ENCODE measurements around the gene SPCS2. TPM values are rescaled to one million over a fixed set of nuclear protein-coding genes. Genes with fewer than 3 reads are reported as not detected.
"Not testable (repeated sequence)": the region's sequence is repeated elsewhere in the genome, so short reads cannot be mapped to it uniquely, and the experiment has no call there.

The SPCS2 gene
- total RNA-seq, 1 donor from 2014 or later = 120 TPM

- not testable (repeated sequence) for H3K27ac Mint-ChIP-seq (ENCODE audit: unreplicated experiment); H3K27ac ChIP-seq (ENCODE audit: low read depth, low read length); H3K36me3 ChIP-seq (ENCODE audit: insufficient read depth, low read length); H3K4me3 Mint-ChIP-seq (ENCODE audit: unreplicated experiment); H3K4me1 ChIP-seq (ENCODE audit: insufficient read depth, low read length); H3K4me1 Mint-ChIP-seq (ENCODE audit: low read depth, unreplicated experiment); H3K4me3 ChIP-seq (ENCODE audit: insufficient read depth, low read depth, low read length); DNase-seq (ENCODE audit: low read depth); H3K9ac ChIP-seq (ENCODE audit: low read length); H3K4me2 ChIP-seq (ENCODE audit: low read length); H4K20me1 ChIP-seq (ENCODE audit: insufficient read depth, low read length); H3K27me3 ChIP-seq (ENCODE audit: insufficient read depth, low read length); FAIRE-seq; H2AFZ ChIP-seq (ENCODE audit: low read depth, low read length); H3K27me3 Mint-ChIP-seq (ENCODE audit: low read depth, unreplicated experiment); H3K79me2 ChIP-seq (ENCODE audit: insufficient read depth, low read length); H3K9me3 ChIP-seq (ENCODE audit: insufficient read depth, low read depth, low read length)
- peaks cover 16% of the 10 kb centered on the region for H3K36me3 Mint-ChIP-seq (ENCODE audit: low read depth, unreplicated experiment)
- peaks cover 22% of the 10 kb centered on the region for H3K9me3 Mint-ChIP-seq (ENCODE audit: unreplicated experiment)
Observed at GRCh38 chr11:75020328-75020727, 71.3 kb downstream of the SPCS2 start.

DNA sequence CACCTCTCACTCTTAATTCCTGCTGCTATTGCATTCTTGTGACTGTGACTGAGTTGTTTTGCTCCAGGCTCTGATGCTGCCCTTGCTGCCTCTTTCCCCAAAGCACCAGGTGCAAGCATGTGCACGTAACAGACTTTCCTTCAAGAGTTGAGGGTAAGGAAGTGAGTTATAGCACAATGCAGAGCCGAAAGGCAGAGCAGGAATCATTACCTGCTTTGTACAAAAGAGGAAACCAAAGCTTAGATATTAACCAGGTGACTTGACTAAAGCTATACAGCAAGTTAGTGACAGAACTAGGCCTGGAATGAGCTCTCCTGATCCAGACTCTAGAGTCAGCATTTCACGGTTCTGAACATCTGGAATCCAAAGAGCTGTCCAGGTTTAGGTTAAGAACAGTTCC is 73.2 kb downstream of the SPCS2 start:
- Histone ChIP-seq H3K9ac (ENCODE audit: low read length) (no peak overlapping the region), H3K4me1 (ENCODE audit: insufficient read depth, low read length) (no peaks in the 10 kb centered on the region), H3K27me3 (ENCODE audit: insufficient read depth, low read length) (no peaks in the 10 kb centered on the region), H3K27ac (ENCODE audit: low read depth, low read length) (no peak overlapping the region), H3K4me3 (ENCODE audit: insufficient read depth, low read depth, low read length) (no peak overlapping the region), H2AFZ (ENCODE audit: low read depth, low read length) (no peak overlapping the region), H3K79me2 (ENCODE audit: insufficient read depth, low read length) (no peaks in the 10 kb centered on the region), H3K4me2 (ENCODE audit: low read length) (no peak overlapping the region), H3K9me3 (ENCODE audit: insufficient read depth, low read depth, low read length) (no peaks in the 10 kb centered on the region), H4K20me1 (ENCODE audit: insufficient read depth, low read length) (no peaks in the 10 kb centered on the region), H3K36me3 (ENCODE audit: insufficient read depth, low read length) (no peaks in the 10 kb centered on the region)
- TF ChIP-seq CTCF (IDR thresholded peaks at IDR 0.05; ENCODE audit: insufficient read depth, low read depth, low read length) = no peak
- no peak for TF ChIP-seq EZH2 (IDR thresholded peaks at IDR 0.05; ENCODE audit: insufficient read depth, low read length)
- Mint-ChIP-seq H3K27me3 (ENCODE audit: low read depth, unreplicated experiment) (peaks cover 4% of the 10 kb centered on the region), H3K9me3 (ENCODE audit: unreplicated experiment) (peaks cover 19% of the 10 kb centered on the region), H3K4me3 (ENCODE audit: unreplicated experiment) (no peak overlapping the region), H3K27ac (ENCODE audit: unreplicated experiment) (no peak overlapping the region), H3K36me3 (ENCODE audit: low read depth, unreplicated experiment) (peaks cover 8% of the 10 kb centered on the region), H3K4me1 (ENCODE audit: low read depth, unreplicated experiment) (peaks cover 5% of the 10 kb centered on the region)
- FAIRE-seq (no peak), DNase-seq (ENCODE audit: low read depth) (no peak)

- Histone ChIP-seq H4K20me1 (ENCODE audit: insufficient read depth, low read length) (no peaks in the 10 kb centered on the region), H3K27ac (ENCODE audit: low read depth, low read length) (no peak overlapping the region), H3K4me2 (ENCODE audit: low read length) (no peak overlapping the region), H2AFZ (ENCODE audit: low read depth, low read length) (no peak overlapping the region), H3K36me3 (ENCODE audit: insufficient read depth, low read length) (no peaks in the 10 kb centered on the region), H3K9me3 (ENCODE audit: insufficient read depth, low read depth, low read length) (no peaks in the 10 kb centered on the region), H3K4me3 (ENCODE audit: insufficient read depth, low read depth, low read length) (no peak overlapping the region), H3K9ac (ENCODE audit: low read length) (no peak overlapping the region), H3K4me1 (ENCODE audit: insufficient read depth, low read length) (no peaks in the 10 kb centered on the region), H3K27me3 (ENCODE audit: insufficient read depth, low read length) (no peaks in the 10 kb centered on the region), H3K79me2 (ENCODE audit: insufficient read depth, low read length) (no peaks in the 10 kb centered on the region)
- Mint-ChIP-seq H3K4me3 (ENCODE audit: unreplicated experiment) (no peak overlapping the region), H3K4me1 (ENCODE audit: low read depth, unreplicated experiment) (peaks cover 5% of the 10 kb centered on the region), H3K9me3 (ENCODE audit: unreplicated experiment) (peaks cover 16% of the 10 kb centered on the region), H3K27me3 (ENCODE audit: low read depth, unreplicated experiment) (peaks cover 9% of the 10 kb centered on the region), H3K27ac (ENCODE audit: unreplicated experiment) (no peak overlapping the region), H3K36me3 (ENCODE audit: low read depth, unreplicated experiment) (peaks cover 8% of the 10 kb centered on the region)
- no peak for FAIRE-seq
- DNase-seq (ENCODE audit: low read depth) = peak; percentile 47
- TF ChIP-seq CTCF (IDR thresholded peaks at IDR 0.05; ENCODE audit: insufficient read depth, low read depth, low read length) (peak; percentile 98), EZH2 (IDR thresholded peaks at IDR 0.05; ENCODE audit: insufficient read depth, low read length) (no peak)
Observed at GRCh38 chr11:75022759-75023396, 73.8 kb downstream of the SPCS2 start.
